H1 (cell line): ENCODE data around the gene NSG2. TPM values are rescaled to one million over a fixed set of nuclear protein-coding genes. Genes with fewer than 3 reads are reported as not detected.

ENCODE experiments used
- CTCF ChIA-PET: fragments of 300-600 bp; sonication (Branson Sonifier 250); formaldehyde crosslinking; loops from one replicate; lab custom pipeline; 2021; ENCODE audit not compliant: partially characterized antibody; lab: Charles Lee
- POLR2A ChIA-PET: fragments of 300-600 bp; sonication (Branson Sonifier 250); formaldehyde crosslinking; loops from one replicate; lab custom pipeline; 2021; ENCODE audit warnings: inconsistent platforms; ENCODE audit not compliant: partially characterized antibody; lab: Charles Lee
- DNase-seq, 2 experiments: peaks; one replicate each; pipeline versions ENCODE4 v3.0.0 to v3.0.0-alpha.2; 2010 to 2022; ENCODE audit warnings: low spot score in 2 of 2, low read depth in 1 of 2, mixed read lengths in 1 of 2
- FAIRE-seq: peaks from 2 replicates; lab custom pipeline; 2011; peaks lifted over from hg19 to GRCh38; lab: Jason Lieb, UNC
- H2AFZ ChIP-seq: 2 replicates; pipeline ENCODE4 v1.8.1; 2012; ENCODE audit warnings: low read length, inconsistent platforms
- H2AK5ac ChIP-seq: 2 replicates; pipeline ENCODE4 v1.6.1; 2013; ENCODE audit warnings: low read depth, low read length
- H2BK120ac ChIP-seq: replicated peaks from 2 replicates; pipeline ENCODE3; 2013; ENCODE audit warnings: low read depth, low read length, inconsistent platforms
- H2BK12ac ChIP-seq: 2 replicates; pipeline ENCODE4 v1.6.1; 2013; ENCODE audit warnings: low read depth, low read length
- H2BK15ac ChIP-seq: 2 replicates; pipeline ENCODE4 v1.6.1; 2013; ENCODE audit warnings: low read length
- H2BK20ac ChIP-seq: 2 replicates; pipeline ENCODE4 v1.6.1; 2013; ENCODE audit warnings: low read length
- H2BK5ac ChIP-seq: 2 replicates; pipeline ENCODE4 v1.6.1; 2013; ENCODE audit warnings: low read depth, low read length
- H3K14ac ChIP-seq: 2 replicates; pipeline ENCODE4 v1.6.1; 2013; ENCODE audit warnings: inconsistent platforms; ENCODE audit not compliant: insufficient read length
- H3K18ac ChIP-seq: 2 replicates; pipeline ENCODE4 v1.6.1; 2013; ENCODE audit warnings: low read length; ENCODE audit errors: extremely low read depth
- H3K23ac ChIP-seq: 2 replicates; pipeline ENCODE4 v1.6.1; 2013; ENCODE audit warnings: inconsistent platforms; ENCODE audit not compliant: insufficient read length
- H3K23me2 ChIP-seq: 2 replicates; pipeline ENCODE4 v1.6.1; 2013; ENCODE audit warnings: low read depth, low read length
- H3K27ac ChIP-seq: 2 replicates; pipeline ENCODE4 v1.6.1; 2011; ENCODE audit warnings: low read depth, low read length, inconsistent platforms
- H3K27me3 ChIP-seq, 4 experiments: replicated peaks in 1 of 4; 1 replicate in 1 of 4; 2 replicates in 3 of 4; pipeline versions ENCODE4 v1.6.1 to v1.8.1; 2011 to 2013; ENCODE audit warnings: low read length in 3 of 4, mild to moderate bottlenecking in 3 of 4, inconsistent platforms in 2 of 4, mixed read lengths in 2 of 4, moderate library complexity in 1 of 4; ENCODE audit not compliant: control insufficient read depth in 3 of 4, insufficient read depth in 3 of 4; ENCODE audit errors: extremely low read depth in 1 of 4
- H3K36me3 ChIP-seq, 4 experiments: 2 replicates each; pipeline versions ENCODE4 v1.6.1 to v1.8.1; 2011 to 2013; ENCODE audit warnings: mild to moderate bottlenecking in 4 of 4, low read length in 3 of 4, moderate library complexity in 2 of 4, control low read depth in 1 of 4, inconsistent platforms in 1 of 4; ENCODE audit not compliant: insufficient read depth in 4 of 4, control insufficient read depth in 2 of 4
- H3K4ac ChIP-seq: replicated peaks from 2 replicates; pipeline ENCODE3; 2013; ENCODE audit warnings: low read length, low read depth, mixed read lengths, inconsistent platforms; ENCODE audit not compliant: insufficient read length
- H3K4me1 ChIP-seq, 4 experiments: replicated peaks in 1 of 4; 1 replicate in 1 of 4; 2 replicates in 3 of 4; pipeline versions ENCODE4 v1.6.1 to v1.8.1; 2011 to 2013; ENCODE audit warnings: low read length in 3 of 4, inconsistent platforms in 2 of 4, mixed read lengths in 1 of 4; ENCODE audit not compliant: insufficient read depth in 4 of 4, control insufficient read depth in 3 of 4
- H3K4me2 ChIP-seq, 2 experiments: 2 replicates each; pipeline versions ENCODE4 v1.6.1 to v1.8.1; 2011 to 2013; ENCODE audit warnings: low read depth in 2 of 2, low read length in 2 of 2, control low read depth in 1 of 2, inconsistent platforms in 1 of 2, mild to moderate bottlenecking in 1 of 2; ENCODE audit not compliant: insufficient read depth in 1 of 2
- H3K4me3 ChIP-seq, 4 experiments: fragments of 200-600, 300-600 bp in 1 of 4; sonication (generic), shearing (Covaris generic), sonication (Bioruptor Twin) in 1 of 4; 2 replicates each; pipeline versions ENCODE4 v1.5.1 to v1.8.1; 2011 to 2016; ENCODE audit warnings: low read length in 4 of 4, low read depth in 3 of 4, control low read depth in 2 of 4, inconsistent platforms in 2 of 4, mild to moderate bottlenecking in 2 of 4, mixed read lengths in 1 of 4, moderate library complexity in 1 of 4; ENCODE audit not compliant: insufficient read depth in 2 of 4; ENCODE audit errors: extremely low read depth in 1 of 4
- H3K56ac ChIP-seq: replicated peaks from 2 replicates; pipeline ENCODE3; 2013; ENCODE audit warnings: low read depth, mild to moderate bottlenecking, mixed read lengths, low read length, inconsistent platforms; ENCODE audit not compliant: insufficient read length
- H3K79me1 ChIP-seq: 2 replicates; pipeline ENCODE4 v1.6.1; 2013; ENCODE audit warnings: low read depth, low read length, control low read depth
- H3K79me2 ChIP-seq, 2 experiments: 2 replicates each; pipeline versions ENCODE4 v1.6.1 to v1.8.1; 2012 to 2013; ENCODE audit warnings: low read length in 2 of 2, mild to moderate bottlenecking in 2 of 2, inconsistent platforms in 1 of 2; ENCODE audit not compliant: insufficient read depth in 2 of 2, control insufficient read depth in 1 of 2
- H3K9ac ChIP-seq, 4 experiments: replicated peaks in 1 of 4; 1 replicate in 1 of 4; 2 replicates in 3 of 4; pipeline versions ENCODE4 v1.6.1 to v1.8.1; 2011 to 2013; ENCODE audit warnings: low read depth in 3 of 4, low read length in 3 of 4, control low read depth in 2 of 4, mild to moderate bottlenecking in 2 of 4, moderate library complexity in 2 of 4, inconsistent platforms in 1 of 4; ENCODE audit errors: extremely low read depth in 1 of 4
- H3K9me3 ChIP-seq, 2 experiments: 2 replicates each; pipeline versions ENCODE4 v1.6.1 to v1.8.1; 2012 to 2013; ENCODE audit warnings: mild to moderate bottlenecking in 2 of 2, moderate library complexity in 2 of 2, control low read depth in 1 of 2, inconsistent platforms in 1 of 2, low read depth in 1 of 2, low read length in 1 of 2, mixed read lengths in 1 of 2; ENCODE audit not compliant: insufficient read depth in 2 of 2
- H4K20me1 ChIP-seq, 2 experiments: replicated peaks in 1 of 2; 2 replicates each; pipeline versions ENCODE3 to v1.8.1; 2011 to 2013; ENCODE audit warnings: inconsistent platforms in 2 of 2, low read length in 2 of 2, mild to moderate bottlenecking in 1 of 2; ENCODE audit not compliant: insufficient read depth in 2 of 2, control insufficient read depth in 1 of 2
- H4K5ac ChIP-seq: 2 replicates; pipeline ENCODE4 v1.6.1; 2013; ENCODE audit warnings: low read length, low read depth, mixed read lengths, inconsistent platforms; ENCODE audit not compliant: insufficient read length
- H4K8ac ChIP-seq: 2 replicates; pipeline ENCODE4 v1.8.0; 2013; ENCODE audit warnings: mild to moderate bottlenecking, moderate library complexity, low read length, inconsistent platforms; ENCODE audit not compliant: insufficient read depth; ENCODE audit errors: extremely low read depth
- H4K91ac ChIP-seq: replicated peaks from 2 replicates; pipeline ENCODE3; 2013; ENCODE audit warnings: low read length, mixed read lengths, inconsistent platforms; ENCODE audit not compliant: insufficient read length
- BRCA1 ChIP-seq: IDR thresholded peaks from 2 replicates; pipeline ENCODE4 v1.6.1; 2012; ENCODE audit warnings: low read depth, low read length, improper control_type of control experiment
- CHD2 ChIP-seq: IDR thresholded peaks from 2 replicates; pipeline ENCODE4 v1.6.1; 2012; ENCODE audit warnings: low read length, improper control_type of control experiment
- EGR1 ChIP-seq: IDR thresholded peaks from 2 replicates; pipeline ENCODE4 v1.6.1; 2011; ENCODE audit warnings: low read depth, low read length, borderline replicate concordance
- GABPA ChIP-seq: IDR thresholded peaks from 2 replicates; pipeline ENCODE4 v1.6.1; 2011; ENCODE audit warnings: mild to moderate bottlenecking, low read length, moderate library complexity, borderline replicate concordance; ENCODE audit not compliant: insufficient read depth
- HDAC2 ChIP-seq, 2 experiments: fragments of 300-600 bp in 1 of 2; sonication (generic) in 1 of 2; IDR thresholded peaks; 2 replicates each; pipeline ENCODE4 v1.6.1; 2011 to 2012; ENCODE audit warnings: low read depth in 2 of 2, low read length in 2 of 2, mild to moderate bottlenecking in 2 of 2, moderate library complexity in 2 of 2, borderline replicate concordance in 1 of 2, inconsistent platforms in 1 of 2
- JUND ChIP-seq: IDR thresholded peaks from 2 replicates; pipeline ENCODE4 v1.6.1; 2011; ENCODE audit warnings: mild to moderate bottlenecking, improper control_type of control experiment, low read length
- SAP30 ChIP-seq: fragments of 300-600 bp; sonication (generic); IDR thresholded peaks from 2 replicates; pipeline ENCODE4 v1.7.1; 2012; ENCODE audit warnings: low read length, moderate library complexity, mild to moderate bottlenecking, inconsistent platforms; ENCODE audit not compliant: insufficient read depth, insufficient replicate concordance
- TCF12 ChIP-seq: IDR thresholded peaks from 2 replicates; pipeline ENCODE4 v1.6.1; 2011; ENCODE audit warnings: low read depth, mild to moderate bottlenecking, low read length
- WGBS, 2 experiments: shearing (Covaris generic) in 1 of 2; methylation state at CpG; one replicate each; pipeline versions ENCODE4 v1.1.6 to v1.1.7; 2013 to 2015; ENCODE audit warnings: low lambda C conversion rate in 2 of 2, mixed read lengths in 2 of 2, inconsistent platforms in 1 of 2, low coverage in 1 of 2, missing lambda C conversion rate in 1 of 2; ENCODE audit not compliant: insufficient replicate concordance in 2 of 2, insufficient coverage in 1 of 2, insufficient read length in 1 of 2; ENCODE audit errors: extremely low coverage in 1 of 2, missing lambda C conversion rate in 1 of 2; 5-methylcytosine and 5-hydroxymethylcytosine counted together
- polyA plus RNA-seq, 7 experiments: library from polyadenylated mRNA; depleted of rRNA in 3 of 7; stranded (reverse) in 5 of 7; unstranded in 2 of 7; fragments of >200 nt in 5 of 7; fragments of 200-250 nt in 2 of 7; gene quantifications; 1 replicate in 5 of 7; 2 replicates in 1 of 7; 4 replicates in 1 of 7; pipeline versions ENCODE4 v1.2.1 to v1.2.3, GENCODE V29; 2011 to 2013; ENCODE audit warnings: missing spikeins in 2 of 7, mixed read lengths in 2 of 7
- total RNA-seq: library from RNA; stranded (reverse); fragmentation: NEBNext Ultra II Directional; extraction: Animal tissue kit (Norgen Biotek cat#: 25700); gene quantifications from 2 replicates; pipeline ENCODE4 v1.2.1, GENCODE V29; 2021

NSG2 gene
- total and polyA plus RNA-seq, 2 of the 8 experiments (the other 6 are each of a cell fraction or from before 2014, with no cell fraction given) = 0.56 to 0.78 TPM

GRCh38 chr5:174106997-174107655, 61.6 kb downstream of the NSG2 start:
- Histone ChIP-seq H2AK5ac (no peak overlapping the region), H3K36me3 (no peaks in the 10 kb centered on the region), H3K79me1 (no peaks in the 10 kb centered on the region), H3K18ac (no peak overlapping the region), H3K56ac (no peak overlapping the region), H3K4me1 (peaks cover 0 to 10% (median 4%) of the 10 kb centered on the region in 4 experiments; a peak in 5 of 7 replicates), H3K4me3 (no peak overlapping the region), H2BK15ac (no peak overlapping the region), H3K27ac (no peak overlapping the region), H4K8ac (peak overlapping the region; percentile 25; the same call in 1 of the 2 replicates), H2BK20ac (no peak overlapping the region), H3K23ac (no peak overlapping the region), H3K4me2 (peak overlapping the region in 1 of 2 experiments; percentile 34; a peak in 1 of 4 replicates)
- CTCF ChIA-PET = interaction anchor here (0.5 to 1.4 kb wide), 3 partner anchors 12 to 211 kb away, joined by 3 to 4 read pairs (median 3); no protein-coding TSS in a partner anchor
- TF ChIP-seq GABPA (no peak), BRCA1 (no peak), SAP30 (no peak), JUND (no peak), CHD2 (no peak), TCF12 (no peak), HDAC2 (IDR thresholded peaks at IDR 0.05; ENCODE audit: borderline replicate concordance in 1 of 2, low read depth in 2 of 2, low read length in 2 of 2) (no peak), EGR1 (no peak)
- TF ChIP-seq, all 59 proteins: peak for 0
- Histone ChIP-seq H3K9me3 (no peaks in the 10 kb centered on the region), H4K5ac (no peak overlapping the region), H4K91ac (peak overlapping the region; percentile 18), H2AFZ (no peak overlapping the region; the same call in 1 of the 2 replicates), H2BK5ac (peak overlapping the region; percentile 52; the same call in 1 of the 2 replicates), H3K27me3 (no peaks in the 10 kb centered on the region), H3K9ac (no peak overlapping the region; a peak in 1 of 7 replicates), H3K23me2 (no peaks in the 10 kb centered on the region), H3K14ac (no peak overlapping the region), H4K20me1 (no peaks in the 10 kb centered on the region), H3K4ac (no peak overlapping the region), H3K79me2 (no peaks in the 10 kb centered on the region), H2BK120ac (no peak overlapping the region), H2BK12ac (no peak overlapping the region)
- no peak for FAIRE-seq
- DNase-seq = peak in 1 of 2 experiments; percentile 53
- 76% methylated on average over 16 of the region's 17 CpGs; no CpG with 5 or more reads in 1 of the 2 experiments for WGBS, 2 experiments
- POLR2A ChIA-PET = no interaction called here
